Measurements from ENCODE around the gene ABCD1.

DNA sequence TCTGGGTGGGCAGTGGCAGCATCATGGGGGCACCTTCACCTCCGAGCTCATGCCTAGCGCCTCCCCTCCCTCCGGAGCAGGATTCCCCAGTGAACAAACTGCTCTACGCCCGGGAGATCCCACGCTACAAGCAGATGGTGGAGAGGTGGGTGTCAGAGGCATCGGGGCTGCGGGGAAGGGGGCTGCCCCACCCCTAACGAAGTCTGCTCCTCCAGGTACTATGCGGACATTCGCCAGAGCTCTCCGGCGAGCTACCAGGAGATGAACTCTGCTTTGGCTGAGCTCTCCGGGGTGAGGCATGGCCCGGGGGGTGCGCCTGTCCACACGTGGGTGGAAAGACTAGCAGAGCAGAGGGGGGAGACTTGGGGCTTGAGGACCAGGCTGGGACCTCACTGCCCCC is 53.5 kb downstream of the ABCD1 start:
- TF ChIP-seq CTCF (IDR thresholded peaks at IDR 0.05) (no peak), EP300 (IDR thresholded peaks at IDR 0.05) (no peak), POLR2A (IDR thresholded peaks at IDR 0.05) (no peak)

All from tibial nerve (tissue), 4 donors.